Renal cortical epithelial cell (primary cell): Measurements from ENCODE around the gene PRRT1B. TPM values are rescaled to one million over a fixed set of nuclear protein-coding genes. Genes with fewer than 3 reads are reported as not detected.
A peak's percentile ranks its signal among the peaks of the same experiment; 100 is the strongest.
"Not testable (repeated sequence)": the region's sequence is repeated elsewhere in the genome, so short reads cannot be mapped to it uniquely, and the experiment has no call there.

Source experiments
- DNase-seq: peaks from one replicate; pipeline ENCODE4 v3.0.0-alpha.2; 2011; ENCODE audit warnings: low read depth
- total RNA-seq: library from RNA; depleted of rRNA; stranded (reverse); fragments of >200 nt; gene quantifications from 2 replicates; pipeline ENCODE4 v1.2.3, GENCODE V29; 2014

Gene PRRT1B
- total RNA-seq, 1 donor from 2014 or later = 0.20 TPM

- not testable (repeated sequence) for DNase-seq
These were observed 3.9 kb downstream of the PRRT1B start for GRCh38 chr9:131549186-131549585.

DNA sequence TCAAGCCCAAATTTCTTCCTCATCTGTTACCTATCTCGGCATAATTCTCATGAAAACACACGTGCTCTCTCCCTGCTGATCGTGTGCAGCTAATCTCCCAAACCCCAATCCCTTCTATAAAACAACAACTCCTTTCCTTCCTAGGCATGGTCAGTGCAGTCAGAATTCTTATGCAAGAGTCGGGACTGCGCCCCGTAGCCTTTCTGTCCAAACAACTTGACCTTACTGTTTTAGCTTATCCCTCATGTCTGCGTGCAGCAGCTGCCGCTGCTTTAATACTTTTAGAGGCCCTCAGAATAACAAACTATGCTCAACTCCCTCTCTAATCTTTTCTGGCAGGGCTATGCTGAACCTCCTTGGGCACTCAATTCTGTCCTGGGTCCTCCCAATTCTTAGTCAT is 5.1 kb downstream of the PRRT1B start:
- not testable (repeated sequence) for DNase-seq

DNA sequence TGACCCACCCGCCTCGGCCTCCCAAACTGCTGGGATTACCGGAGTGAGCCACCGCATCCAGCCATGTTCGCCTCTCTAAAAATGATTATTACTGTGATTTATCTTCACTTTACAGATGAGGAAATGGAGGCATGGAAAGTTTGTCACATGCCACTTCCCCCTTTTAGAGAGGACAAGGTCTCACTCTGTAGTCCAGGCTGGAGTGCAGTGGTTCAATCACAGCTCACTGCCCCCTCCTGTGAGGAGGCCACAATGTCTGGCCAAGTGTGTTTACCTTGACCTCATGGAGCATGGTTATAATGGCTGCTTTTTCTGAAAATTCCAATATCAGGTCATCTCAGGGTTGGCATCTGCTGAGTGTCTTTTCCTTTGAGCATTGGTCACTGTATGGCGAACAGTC is 6.7 kb downstream of the PRRT1B start:
- DNase-seq = no peak

DNA sequence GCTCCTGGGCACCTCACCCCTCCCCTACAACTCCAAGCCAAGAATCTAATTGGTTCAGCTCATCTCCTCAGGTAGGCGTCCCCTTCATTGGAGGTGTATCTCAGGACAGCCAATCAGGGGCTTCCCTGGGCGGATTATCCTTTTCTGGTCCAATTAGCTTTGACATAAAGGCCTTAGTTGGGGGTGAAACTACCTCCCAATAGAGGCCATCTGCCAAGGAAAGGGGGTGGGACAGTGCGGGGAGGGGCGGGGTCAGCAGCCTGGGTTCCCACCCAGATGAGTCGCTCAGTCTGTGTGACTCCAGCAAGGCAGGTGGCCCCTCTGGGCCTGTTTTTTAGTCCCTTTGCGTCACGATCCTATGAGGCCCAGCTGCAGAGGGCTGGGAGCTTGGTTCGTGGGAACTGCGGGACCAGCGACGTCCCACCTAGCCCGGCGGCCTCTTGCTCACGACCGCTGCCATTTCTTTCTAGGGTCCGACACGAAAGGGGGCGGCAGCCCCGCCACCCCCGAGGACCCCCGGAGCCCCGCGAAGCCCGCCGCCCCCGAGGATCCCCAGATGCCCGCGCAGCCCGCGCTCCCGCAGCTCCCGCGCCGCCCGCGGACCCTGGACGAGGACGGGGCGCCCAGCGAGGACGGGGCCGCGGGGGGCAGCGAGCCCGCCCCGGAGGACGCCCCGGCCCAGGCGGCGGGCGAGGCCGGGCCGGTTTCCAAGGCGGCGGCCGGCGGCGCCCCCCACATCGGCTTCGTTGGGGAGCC is 8.9 kb downstream of the PRRT1B start:
- no peak for DNase-seq

DNA sequence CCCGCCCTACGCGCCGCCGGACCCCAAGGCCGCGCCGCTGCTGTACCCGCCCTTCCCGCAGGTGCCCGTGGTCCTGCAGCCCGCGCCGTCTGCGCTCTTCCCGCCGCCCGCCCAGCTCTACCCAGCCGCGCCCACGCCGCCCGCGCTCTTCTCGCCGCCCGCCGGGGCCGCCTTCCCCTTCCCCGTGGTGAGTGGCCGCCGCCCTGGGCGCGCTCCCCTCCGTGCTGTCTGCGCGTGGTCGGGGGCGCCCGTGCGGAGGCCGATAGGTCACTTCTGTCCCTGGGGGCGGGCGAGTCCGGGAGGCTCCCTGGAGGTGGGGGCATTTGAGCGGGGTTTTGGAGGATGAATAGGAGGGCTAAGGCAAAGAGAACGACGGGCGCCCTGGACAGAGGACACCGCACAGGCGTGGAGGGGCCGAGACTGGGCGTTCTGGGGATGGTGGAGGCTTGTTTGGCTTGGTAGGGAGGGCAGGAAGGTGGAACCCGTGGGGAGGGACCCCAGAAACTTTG is 9.6 kb downstream of the PRRT1B start:
- no peak for DNase-seq

DNA sequence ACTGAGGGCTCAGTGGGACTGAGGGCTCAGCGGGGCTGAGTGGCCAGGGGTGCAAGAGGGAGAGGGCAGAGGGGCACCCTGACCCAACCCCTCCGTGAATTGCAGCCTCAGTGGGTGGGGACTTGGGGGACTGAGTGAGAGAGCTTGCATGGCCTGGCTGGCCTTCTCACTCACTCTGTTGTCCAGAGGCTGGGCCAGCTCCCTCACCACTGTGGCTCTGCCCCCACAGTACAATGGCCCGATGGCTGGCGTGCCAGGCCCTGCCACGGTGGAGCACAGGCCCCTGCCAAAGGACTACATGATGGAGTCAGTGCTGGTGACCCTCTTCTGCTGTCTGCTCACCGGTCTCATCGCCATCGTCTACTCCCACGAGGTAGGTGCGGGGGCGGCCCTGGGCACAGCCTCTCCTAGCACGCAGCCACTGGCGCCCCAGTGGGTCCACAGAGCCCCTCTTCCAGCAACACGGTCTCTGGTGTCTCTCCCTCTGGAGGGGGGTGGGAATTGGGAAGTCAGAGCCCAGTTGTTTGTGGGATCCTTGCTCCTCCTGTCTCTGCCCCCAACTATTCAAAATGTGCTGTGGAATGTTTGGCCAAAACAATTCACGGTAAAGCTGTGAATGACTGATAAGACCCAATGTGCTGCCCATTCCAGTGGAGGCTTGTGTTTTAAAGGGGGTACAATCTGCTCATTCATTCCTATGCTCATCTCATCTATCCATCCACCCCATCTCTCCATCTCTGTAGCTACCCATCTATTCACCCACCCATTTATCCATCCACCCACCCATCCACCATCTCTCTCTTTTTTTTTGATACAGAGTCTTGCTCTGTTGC is 10.7 kb downstream of the PRRT1B start:
- no peak for DNase-seq

DNA sequence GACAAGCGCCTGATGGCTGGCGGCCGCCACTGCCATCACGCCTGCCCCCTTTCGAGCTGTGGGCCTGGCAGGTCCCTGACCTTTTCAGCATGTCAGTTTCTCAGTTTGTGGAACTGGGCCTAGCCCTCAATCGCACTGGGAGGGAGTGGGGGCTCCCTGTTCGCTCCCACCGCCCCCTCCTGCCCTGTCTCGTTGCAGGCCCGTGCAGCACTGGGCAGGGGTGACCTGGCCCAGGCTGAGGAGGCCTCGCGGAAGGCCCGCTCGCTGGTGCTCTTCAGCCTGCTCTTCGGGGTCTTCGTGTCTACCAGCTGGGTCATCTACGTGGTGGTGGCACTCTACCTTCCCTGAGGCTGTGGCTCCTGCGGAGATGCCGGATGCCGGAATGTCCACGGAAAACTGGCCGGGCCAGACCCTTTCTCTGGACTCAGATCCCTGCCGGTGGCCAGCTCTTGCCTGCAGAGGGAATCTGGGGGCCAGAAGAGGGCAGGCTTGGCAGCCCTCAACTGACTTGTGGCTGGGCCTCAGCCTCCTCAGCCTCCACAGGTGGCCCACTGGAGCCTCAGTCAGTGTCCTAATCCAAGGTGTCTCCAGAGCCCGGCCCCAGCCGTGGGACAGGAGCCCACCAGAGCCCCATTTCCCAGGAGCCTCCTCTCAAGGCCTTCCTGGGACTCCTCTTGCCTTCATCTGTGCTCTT is 12.7 kb downstream of the PRRT1B start:
- DNase-seq = no peak

DNA sequence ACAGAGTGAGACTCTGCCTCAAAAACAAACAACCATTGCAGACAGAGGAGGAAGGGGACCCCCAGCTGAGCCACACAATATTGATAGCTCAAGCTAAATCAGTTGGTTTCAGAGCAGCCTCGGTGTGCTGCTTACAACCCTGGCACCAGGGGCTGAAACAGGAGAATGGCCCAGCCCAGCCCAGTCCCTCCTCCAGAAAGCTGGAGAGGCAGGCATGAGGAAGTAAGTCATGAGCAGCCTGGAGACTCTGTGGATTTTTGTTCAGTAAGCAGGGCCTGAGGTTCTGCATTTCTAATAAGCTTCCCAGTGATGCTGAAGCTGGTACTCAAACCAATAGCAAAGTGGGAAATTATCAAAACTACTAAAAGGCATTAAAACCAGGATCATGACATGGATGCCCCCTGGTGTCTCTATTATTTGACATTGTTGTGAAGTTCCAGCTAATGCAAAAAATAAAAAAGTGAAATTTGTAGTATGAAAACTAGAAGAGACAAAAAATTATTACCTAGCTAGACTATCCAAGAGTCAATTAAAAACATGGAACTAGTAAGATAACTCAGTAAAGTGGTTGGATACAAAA is 14.2 kb downstream of the PRRT1B start:
- DNase-seq = no peak

DNA sequence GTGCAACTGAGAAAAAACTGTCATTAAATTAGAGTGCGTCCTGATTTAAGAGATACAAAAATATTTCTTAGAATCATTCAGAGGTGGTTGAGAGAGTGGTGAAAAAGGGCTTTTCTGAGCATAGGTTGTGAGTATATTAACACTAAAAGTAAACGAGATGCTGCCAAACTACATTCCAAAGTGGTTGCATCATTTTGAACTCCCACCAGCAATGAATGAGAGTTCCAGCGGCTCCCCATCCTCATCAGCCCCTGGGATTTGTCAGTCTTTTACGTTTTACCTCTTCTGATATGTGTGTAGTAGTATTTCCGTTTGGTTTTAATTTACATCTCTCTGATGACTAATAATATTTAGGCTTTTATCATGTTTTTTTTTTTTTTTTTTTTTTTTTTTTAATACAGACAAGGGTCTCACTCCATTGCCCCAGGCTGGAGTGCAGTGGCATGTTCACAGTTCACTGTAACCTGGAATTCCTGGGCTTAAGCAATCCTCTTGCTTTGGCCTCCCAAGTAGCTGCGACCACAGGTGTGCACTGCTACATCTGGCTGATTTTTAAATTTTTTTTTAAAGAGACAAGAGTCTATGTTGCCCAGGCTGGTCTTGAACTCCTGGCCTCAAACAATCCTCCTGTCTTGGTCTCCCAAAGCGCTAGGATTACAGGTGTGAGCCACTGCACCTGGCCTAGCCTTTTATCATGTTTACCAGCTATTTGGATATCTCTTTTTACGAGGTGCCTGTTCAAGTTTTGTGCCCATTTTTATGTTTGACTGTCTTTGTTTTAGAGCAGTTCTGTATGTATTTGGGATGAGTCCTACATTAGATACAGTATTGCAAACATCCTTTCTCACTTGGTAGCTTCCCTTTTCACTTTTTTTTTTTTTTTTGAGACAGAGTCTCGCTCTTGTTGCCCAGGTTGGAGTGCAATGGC is 17.0 kb downstream of the PRRT1B start:
- peak; percentile 41 for DNase-seq

- DNase-seq = no peak
These were observed 20.0 kb downstream of the PRRT1B start for GRCh38 chr9:131565369-131565768.

- DNase-seq = no peak
These were observed 20.8 kb downstream of the PRRT1B start for GRCh38 chr9:131566158-131566557.

- DNase-seq = no peak
These were observed 22.6 kb downstream of the PRRT1B start for GRCh38 chr9:131567910-131568309.

- DNase-seq = no peak
These were observed 29.7 kb downstream of the PRRT1B start for GRCh38 chr9:131574730-131575640.

DNA sequence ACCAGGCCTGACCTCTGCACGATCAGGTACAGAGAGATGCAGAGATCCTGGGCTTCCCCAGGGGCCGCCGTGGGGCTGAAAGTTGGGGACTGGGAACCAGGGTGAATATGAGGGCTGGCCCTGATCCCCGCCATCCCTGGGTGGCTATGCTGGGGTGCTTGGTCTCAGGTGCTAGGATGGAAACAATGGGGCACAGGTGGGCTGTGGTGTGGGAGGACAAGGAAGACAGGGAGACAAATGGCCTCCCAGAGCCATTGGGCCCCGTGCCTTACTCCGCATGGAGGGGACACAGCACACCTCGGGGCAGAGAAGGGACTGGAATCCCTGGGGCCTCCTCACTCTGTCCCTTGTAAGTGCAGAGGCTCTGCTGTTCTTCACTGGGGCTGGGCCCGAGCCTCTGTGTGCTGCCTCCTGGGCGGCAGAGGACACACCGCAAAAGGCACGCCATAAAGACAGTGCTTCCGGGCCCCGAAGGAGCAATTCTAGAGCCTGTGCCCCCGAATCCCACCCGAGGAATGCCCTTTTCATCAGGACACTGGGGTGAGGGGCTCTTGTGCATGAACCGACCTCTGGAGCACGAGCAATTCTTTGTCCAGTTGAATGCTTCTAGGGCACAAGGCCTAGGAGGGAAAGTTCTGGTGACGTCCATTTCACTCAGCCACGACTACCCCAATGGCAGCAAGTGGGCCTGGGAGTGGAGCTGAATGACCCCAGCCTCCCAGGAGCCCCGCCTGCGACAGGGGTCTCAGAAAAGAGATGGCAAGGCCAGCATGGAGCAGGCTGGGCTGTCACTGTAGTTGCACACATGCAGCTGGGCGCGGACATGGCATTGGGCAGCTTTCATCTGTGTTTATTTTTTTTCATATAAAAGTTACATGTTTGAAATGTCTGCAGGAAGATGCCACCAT is 30.9 kb downstream of the PRRT1B start:
- DNase-seq = no peak

- DNase-seq = no peak
These were observed 32.0 kb downstream of the PRRT1B start for GRCh38 chr9:131577005-131578000.

GRCh38 chr9:131578021-131578420 is 32.7 kb downstream of the PRRT1B start:
- no peak for DNase-seq

GRCh38 chr9:131578731-131579504 is 33.6 kb downstream of the PRRT1B start:
- no peak for DNase-seq
